Adipocyte (in vitro differentiated cells): ENCODE measurements around the gene AGBL4.

Source experiments
- DNase-seq: peaks from one replicate; pipeline ENCODE4 v3.0.0-alpha.2; 2015; ENCODE audit warnings: low read depth
- H3K27me3 ChIP-seq: replicated peaks from 2 replicates; pipeline ENCODE4 v1.7.0; 2013; ENCODE audit warnings: mild to moderate bottlenecking, low read length, moderate library complexity; ENCODE audit not compliant: control insufficient read depth, insufficient read depth
- H3K36me3 ChIP-seq: 2 replicates; pipeline ENCODE4 v1.7.0; 2013; ENCODE audit warnings: low read length, mild to moderate bottlenecking, moderate library complexity; ENCODE audit not compliant: control insufficient read depth, insufficient read depth, severe bottlenecking
- H3K4me1 ChIP-seq: 2 replicates; pipeline ENCODE4 v1.7.0; 2013; ENCODE audit warnings: mild to moderate bottlenecking, low read length, moderate library complexity; ENCODE audit not compliant: control insufficient read depth, insufficient read depth
- H3K4me3 ChIP-seq: 2 replicates; pipeline ENCODE4 v1.7.0; 2013; ENCODE audit warnings: mild to moderate bottlenecking, low read length, moderate library complexity
- H3K9ac ChIP-seq: 2 replicates; pipeline ENCODE4 v1.7.0; 2013; ENCODE audit warnings: mild to moderate bottlenecking, low read length, moderate library complexity
- H3K9me3 ChIP-seq: 2 replicates; pipeline ENCODE4 v1.7.0; 2013; ENCODE audit warnings: mild to moderate bottlenecking, low read length, moderate library complexity; ENCODE audit not compliant: control insufficient read depth

Gene AGBL4

DNA sequence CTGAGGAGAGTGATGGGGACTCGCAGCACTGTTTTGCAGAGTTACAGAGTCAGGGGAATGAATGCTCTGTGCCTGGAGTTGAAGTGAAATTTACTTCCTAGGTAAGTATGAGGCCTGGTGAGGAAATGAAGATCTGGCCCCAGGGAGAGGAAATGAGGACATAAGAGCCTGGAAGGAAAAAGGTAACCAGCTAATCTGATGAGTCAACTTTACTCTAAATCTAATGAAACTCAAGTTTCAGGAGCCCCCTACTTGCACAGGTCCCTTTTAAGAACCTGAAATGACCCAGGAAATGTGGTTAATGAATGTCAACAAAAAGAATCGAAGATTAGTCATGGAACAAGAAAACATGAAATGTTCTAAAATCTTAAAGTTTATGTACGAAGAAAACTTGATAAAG lies 599.0 kb downstream of the AGBL4 start:
- no peaks in the 10 kb centered on the region for H3K9me3 ChIP-seq
- H3K36me3 ChIP-seq, result no peaks in the 10 kb centered on the region
- no peaks in the 10 kb centered on the region for H3K4me1 ChIP-seq
- H3K9ac ChIP-seq, result no peak overlapping the region
- H3K4me3 ChIP-seq, result no peak overlapping the region
- no peak for DNase-seq
- H3K27me3 ChIP-seq, result no peaks in the 10 kb centered on the region

- H3K27me3 ChIP-seq, result no peaks in the 10 kb centered on the region
- no peak overlapping the region for H3K4me3 ChIP-seq
- H3K9ac ChIP-seq, result no peak overlapping the region
- H3K4me1 ChIP-seq, result no peaks in the 10 kb centered on the region
- H3K36me3 ChIP-seq, result no peaks in the 10 kb centered on the region
- no peak for DNase-seq
- no peaks in the 10 kb centered on the region for H3K9me3 ChIP-seq
Measured at GRCh38 chr1:49416758-49417157, 607.0 kb downstream of the AGBL4 start.

- Histone ChIP-seq H3K36me3 (no peaks in the 10 kb centered on the region), H3K4me3 (no peak overlapping the region), H3K27me3 (no peaks in the 10 kb centered on the region), H3K9ac (no peak overlapping the region), H3K4me1 (no peaks in the 10 kb centered on the region), H3K9me3 (no peaks in the 10 kb centered on the region)
- no peak for DNase-seq
Measured at GRCh38 chr1:49408346-49408745, 615.4 kb downstream of the AGBL4 start.

DNA sequence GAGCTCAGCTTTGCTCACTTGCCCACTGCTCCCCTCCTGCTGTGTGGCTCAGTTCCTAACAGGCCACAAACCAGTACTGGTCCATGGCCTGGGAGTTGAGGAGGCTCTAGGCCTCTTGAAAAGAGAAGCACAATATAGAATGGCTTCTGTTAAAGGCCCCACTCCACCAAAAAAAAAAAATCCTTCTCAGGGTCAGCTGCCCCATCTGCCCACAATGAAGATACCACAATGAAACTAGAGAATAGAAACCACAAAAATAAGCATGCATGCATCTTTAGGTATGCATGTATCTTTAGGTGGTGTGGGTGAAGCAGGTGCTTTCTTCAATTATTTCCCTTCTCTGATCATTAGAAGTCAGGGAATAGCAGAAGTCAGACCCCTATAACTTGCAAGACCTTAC lies 626.7 kb downstream of the AGBL4 start:
- Histone ChIP-seq H3K27me3 (no peaks in the 10 kb centered on the region), H3K9me3 (peaks cover 10% of the 10 kb centered on the region), H3K9ac (no peak overlapping the region), H3K4me3 (no peak overlapping the region), H3K4me1 (no peaks in the 10 kb centered on the region), H3K36me3 (no peaks in the 10 kb centered on the region)
- no peak for DNase-seq

- Histone ChIP-seq H3K4me1 (no peaks in the 10 kb centered on the region), H3K9ac (no peak overlapping the region), H3K9me3 (no peaks in the 10 kb centered on the region), H3K27me3 (no peaks in the 10 kb centered on the region), H3K4me3 (no peak overlapping the region), H3K36me3 (no peaks in the 10 kb centered on the region)
- no peak for DNase-seq
Measured at GRCh38 chr1:49394200-49394599, 629.6 kb downstream of the AGBL4 start.

GRCh38 chr1:49389699-49390098 lies 634.1 kb downstream of the AGBL4 start:
- H3K4me3 ChIP-seq, result no peak overlapping the region
- no peak for DNase-seq
- H3K9me3 ChIP-seq, result no peaks in the 10 kb centered on the region
- H3K36me3 ChIP-seq, result no peaks in the 10 kb centered on the region
- H3K27me3 ChIP-seq, result no peaks in the 10 kb centered on the region
- H3K4me1 ChIP-seq, result no peaks in the 10 kb centered on the region
- no peak overlapping the region for H3K9ac ChIP-seq

- H3K27me3 ChIP-seq, result no peaks in the 10 kb centered on the region
- H3K9ac ChIP-seq, result no peak overlapping the region
- DNase-seq, result no peak
- H3K4me1 ChIP-seq, result no peaks in the 10 kb centered on the region
- H3K9me3 ChIP-seq, result no peaks in the 10 kb centered on the region
- no peaks in the 10 kb centered on the region for H3K36me3 ChIP-seq
- no peak overlapping the region for H3K4me3 ChIP-seq
Measured at GRCh38 chr1:49364676-49365075, 659.1 kb downstream of the AGBL4 start.

DNA sequence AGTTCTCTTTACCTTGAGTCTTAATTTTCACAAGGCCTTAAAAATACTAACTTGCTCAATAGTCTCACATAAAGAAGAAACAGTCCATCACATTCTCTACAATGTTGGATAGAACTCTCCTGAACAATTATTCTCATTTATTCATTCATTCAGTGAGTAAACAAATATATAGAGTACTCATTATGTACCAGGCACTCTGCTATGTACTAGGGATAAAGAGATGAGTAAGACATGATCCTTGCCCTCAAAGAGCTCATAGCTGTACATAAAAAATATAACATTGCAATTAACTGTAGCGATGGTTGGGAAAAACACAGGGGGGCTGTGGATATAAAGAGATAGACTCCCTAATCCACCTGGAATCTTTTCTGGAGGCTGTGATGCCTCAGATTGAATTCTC lies 660.1 kb downstream of the AGBL4 start:
- no peak for DNase-seq
- Histone ChIP-seq H3K27me3 (no peaks in the 10 kb centered on the region), H3K9me3 (no peaks in the 10 kb centered on the region), H3K9ac (no peak overlapping the region), H3K36me3 (no peaks in the 10 kb centered on the region), H3K4me1 (no peaks in the 10 kb centered on the region), H3K4me3 (no peak overlapping the region)

GRCh38 chr1:49358036-49358435 lies 665.7 kb downstream of the AGBL4 start:
- no peaks in the 10 kb centered on the region for H3K9me3 ChIP-seq
- no peaks in the 10 kb centered on the region for H3K36me3 ChIP-seq
- H3K9ac ChIP-seq, result no peak overlapping the region

GRCh38 chr1:49356594-49356993 lies 667.2 kb downstream of the AGBL4 start:
- no peaks in the 10 kb centered on the region for H3K9me3 ChIP-seq
- no peak overlapping the region for H3K9ac ChIP-seq
- H3K4me3 ChIP-seq, result no peak overlapping the region
- H3K4me1 ChIP-seq, result no peaks in the 10 kb centered on the region
- H3K27me3 ChIP-seq, result no peaks in the 10 kb centered on the region
- DNase-seq, result no peak
- no peaks in the 10 kb centered on the region for H3K36me3 ChIP-seq

More at GRCh38 chr1:49358036-49358435, 665.7 kb downstream of the AGBL4 start:
- H3K4me1 ChIP-seq, result no peaks in the 10 kb centered on the region
- DNase-seq, result no peak
- H3K27me3 ChIP-seq, result no peaks in the 10 kb centered on the region
- no peak overlapping the region for H3K4me3 ChIP-seq

DNA sequence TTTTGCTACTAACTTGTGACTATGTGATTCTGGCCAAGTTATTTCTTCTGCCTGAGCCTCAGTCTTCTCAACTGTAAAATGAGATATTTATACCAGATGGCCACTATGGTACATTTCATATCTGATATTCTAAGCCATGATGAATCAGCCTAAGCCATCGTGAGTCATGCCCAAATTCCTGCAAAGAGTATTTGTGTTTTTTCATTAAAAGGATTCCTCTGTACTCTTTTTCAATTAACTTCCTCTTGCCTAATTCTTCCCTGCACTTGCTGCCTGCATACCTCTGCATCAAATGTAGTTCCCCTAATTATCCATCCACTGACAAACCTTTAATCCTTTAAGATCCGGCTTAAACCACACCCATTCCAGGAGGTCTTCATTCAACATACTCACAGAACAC lies 672.0 kb downstream of the AGBL4 start:
- no peaks in the 10 kb centered on the region for H3K9me3 ChIP-seq
- H3K36me3 ChIP-seq, result no peaks in the 10 kb centered on the region
- no peak overlapping the region for H3K4me3 ChIP-seq
- no peak overlapping the region for H3K9ac ChIP-seq
- peak; percentile 26 for DNase-seq
- no peaks in the 10 kb centered on the region for H3K27me3 ChIP-seq
- no peaks in the 10 kb centered on the region for H3K4me1 ChIP-seq

DNA sequence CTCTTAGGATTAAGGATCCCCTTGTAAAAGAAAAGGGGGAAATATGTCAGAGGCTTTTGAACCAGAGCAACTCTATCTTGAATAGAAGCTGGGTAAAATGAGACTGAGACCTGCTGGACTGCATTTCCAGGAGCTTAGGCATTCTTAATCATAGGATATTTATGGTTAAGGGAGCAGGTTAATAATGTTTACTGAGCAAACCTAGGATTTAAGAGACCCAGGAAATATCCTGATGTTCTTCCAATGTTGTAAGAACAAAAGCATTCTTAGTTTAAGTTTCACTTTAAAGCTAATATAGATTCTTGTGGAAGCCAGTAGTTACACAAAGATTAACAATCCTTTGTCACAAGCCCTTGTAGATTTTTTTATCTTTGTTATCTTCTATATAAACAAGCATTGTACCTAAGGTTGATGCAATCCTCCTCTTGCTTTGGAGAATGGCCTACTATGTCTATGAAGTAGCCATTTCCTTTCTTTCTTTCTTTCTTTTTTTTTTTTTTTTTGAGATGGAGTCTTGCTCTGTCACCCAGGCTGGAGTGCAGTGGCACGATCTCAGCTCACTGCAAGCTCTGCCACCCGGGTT lies 676.9 kb downstream of the AGBL4 start:
- H3K36me3 ChIP-seq, result no peaks in the 10 kb centered on the region
- no peak overlapping the region for H3K9ac ChIP-seq
- H3K4me3 ChIP-seq, result no peak overlapping the region
- peaks cover 15% of the 10 kb centered on the region for H3K9me3 ChIP-seq
- H3K4me1 ChIP-seq, result no peaks in the 10 kb centered on the region
- DNase-seq, result no peak
- H3K27me3 ChIP-seq, result no peaks in the 10 kb centered on the region
